GM21360 (cell line): ENCODE results near the gene SBDS.
"Not testable (repeated sequence)": the region's sequence is repeated elsewhere in the genome, so short reads cannot be mapped to it uniquely, and the experiment has no call there.

Experiments used
- ATAC-seq: cut with Tn5 transposase; IDR thresholded peaks from one replicate; pipeline ENCODE4 v1.9.1; 2021; ENCODE audit warnings: mild to moderate bottlenecking, moderate library complexity; ENCODE audit not compliant: unreplicated experiment

The SBDS gene

DNA sequence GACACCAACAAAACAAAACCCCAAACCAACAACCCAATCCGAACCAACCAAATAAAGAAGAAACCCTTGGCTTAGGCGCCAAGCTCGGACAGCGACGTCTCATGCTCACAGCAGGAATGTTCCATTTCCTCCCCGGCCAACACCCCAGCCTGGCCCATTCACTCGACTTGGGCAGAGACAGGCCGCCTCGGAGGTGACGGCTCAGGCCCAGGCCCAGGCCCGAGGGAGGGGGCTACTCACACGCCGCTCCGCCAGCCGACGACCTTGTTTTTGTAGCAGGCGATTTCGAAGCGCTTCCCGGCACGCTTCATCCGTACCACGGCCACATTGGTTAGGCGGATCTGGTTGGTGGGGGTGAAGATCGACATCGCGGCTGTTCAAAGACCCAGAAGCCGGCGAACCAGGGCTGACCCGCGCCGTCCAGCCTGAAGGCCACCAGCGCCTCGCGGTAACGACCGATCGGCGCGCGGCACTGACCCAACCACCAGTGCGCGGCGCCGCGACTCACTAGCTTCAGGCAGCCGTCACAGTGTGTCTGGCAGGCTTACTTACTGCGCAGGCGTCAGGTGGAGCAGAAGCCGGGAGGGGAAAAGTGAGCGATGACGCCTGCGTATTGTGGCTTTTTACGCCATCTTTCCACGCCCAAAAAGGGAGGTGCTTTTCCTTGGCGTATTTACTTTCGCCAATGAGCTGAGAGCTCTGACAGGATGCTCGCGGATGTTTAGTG, at the start of gene SBDS:
Gene SBDS (minus strand): TSS at position 537 of the 727 bp plus-strand sequence. CDS start 169 bp downstream, at position 368.
- ATAC-seq: peak; percentile 63

DNA sequence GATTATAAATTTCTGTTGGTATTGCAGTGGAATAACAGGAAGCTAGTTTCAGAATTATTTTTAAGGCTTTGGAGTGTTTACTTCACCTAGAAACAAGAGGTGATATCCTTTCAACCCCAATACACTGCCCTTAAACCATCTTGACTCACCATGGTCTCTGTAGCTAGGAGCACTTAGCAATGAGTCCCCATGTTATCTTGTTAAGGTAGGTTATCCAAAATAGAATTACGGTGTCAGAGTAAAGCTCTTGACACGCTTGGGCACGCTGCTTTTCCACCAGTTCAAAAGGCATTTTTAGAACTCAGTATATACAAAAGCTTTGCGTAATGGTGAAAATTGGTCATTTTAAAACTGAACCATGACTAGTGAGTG, 48.2 kb upstream of the SBDS start:
- not testable (repeated sequence) for ATAC-seq

DNA sequence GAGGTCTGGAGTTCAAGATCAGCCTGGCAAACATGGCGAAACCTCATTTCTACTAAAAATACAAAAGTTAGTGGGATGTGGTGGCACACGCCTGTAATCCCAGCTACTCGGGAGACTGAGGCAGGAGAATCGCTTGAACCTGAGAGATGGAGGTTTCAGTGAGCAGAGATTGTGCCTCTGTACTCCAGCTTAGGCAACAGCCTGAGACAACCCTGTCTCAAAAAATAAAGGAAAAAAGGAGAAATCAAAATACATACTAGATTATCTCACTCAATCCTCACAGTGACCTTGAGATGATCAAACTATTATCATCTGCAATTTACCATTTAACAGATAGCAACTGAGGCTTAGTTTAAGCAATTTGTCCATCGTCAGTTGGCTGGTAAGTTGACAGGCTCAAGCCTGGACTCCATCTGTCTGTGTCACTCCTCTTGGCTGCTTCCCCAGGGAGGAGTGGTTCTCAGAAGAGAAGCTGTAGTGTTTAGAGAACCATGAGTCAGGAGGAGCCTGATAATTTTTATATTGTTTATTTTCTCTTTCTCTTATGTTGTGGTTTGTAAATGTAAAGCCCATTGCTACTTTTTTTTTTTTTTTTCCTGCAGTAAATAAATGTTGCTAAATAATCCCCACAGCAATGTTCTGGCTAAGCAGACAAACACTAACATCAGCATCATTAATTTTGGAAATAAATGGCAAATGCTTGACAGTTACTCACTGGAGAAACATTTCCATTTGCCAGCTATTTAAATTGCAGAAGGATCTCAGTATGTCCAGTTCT, 47.6 kb upstream of the SBDS start:
- not testable (repeated sequence) for ATAC-seq

DNA sequence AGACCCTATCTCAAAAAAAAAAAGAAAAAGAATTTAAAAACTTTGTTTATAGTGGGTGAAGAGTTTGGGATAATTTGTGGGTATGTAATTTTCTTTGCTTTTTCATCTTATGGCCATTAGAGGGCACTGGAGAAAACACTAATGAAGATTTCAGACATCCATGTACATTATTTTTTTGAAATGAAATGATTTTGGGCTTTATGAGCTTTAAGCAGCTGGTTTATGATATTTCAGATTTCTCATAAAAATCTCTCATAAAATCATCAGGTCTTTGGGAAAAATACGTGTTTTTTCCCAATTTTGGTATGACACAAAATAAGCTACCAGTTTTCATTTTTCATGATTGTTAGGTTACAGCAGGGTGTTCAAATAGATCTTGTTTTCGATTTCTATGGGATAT, 45.4 kb upstream of the SBDS start:
- ATAC-seq: not testable (repeated sequence)

DNA sequence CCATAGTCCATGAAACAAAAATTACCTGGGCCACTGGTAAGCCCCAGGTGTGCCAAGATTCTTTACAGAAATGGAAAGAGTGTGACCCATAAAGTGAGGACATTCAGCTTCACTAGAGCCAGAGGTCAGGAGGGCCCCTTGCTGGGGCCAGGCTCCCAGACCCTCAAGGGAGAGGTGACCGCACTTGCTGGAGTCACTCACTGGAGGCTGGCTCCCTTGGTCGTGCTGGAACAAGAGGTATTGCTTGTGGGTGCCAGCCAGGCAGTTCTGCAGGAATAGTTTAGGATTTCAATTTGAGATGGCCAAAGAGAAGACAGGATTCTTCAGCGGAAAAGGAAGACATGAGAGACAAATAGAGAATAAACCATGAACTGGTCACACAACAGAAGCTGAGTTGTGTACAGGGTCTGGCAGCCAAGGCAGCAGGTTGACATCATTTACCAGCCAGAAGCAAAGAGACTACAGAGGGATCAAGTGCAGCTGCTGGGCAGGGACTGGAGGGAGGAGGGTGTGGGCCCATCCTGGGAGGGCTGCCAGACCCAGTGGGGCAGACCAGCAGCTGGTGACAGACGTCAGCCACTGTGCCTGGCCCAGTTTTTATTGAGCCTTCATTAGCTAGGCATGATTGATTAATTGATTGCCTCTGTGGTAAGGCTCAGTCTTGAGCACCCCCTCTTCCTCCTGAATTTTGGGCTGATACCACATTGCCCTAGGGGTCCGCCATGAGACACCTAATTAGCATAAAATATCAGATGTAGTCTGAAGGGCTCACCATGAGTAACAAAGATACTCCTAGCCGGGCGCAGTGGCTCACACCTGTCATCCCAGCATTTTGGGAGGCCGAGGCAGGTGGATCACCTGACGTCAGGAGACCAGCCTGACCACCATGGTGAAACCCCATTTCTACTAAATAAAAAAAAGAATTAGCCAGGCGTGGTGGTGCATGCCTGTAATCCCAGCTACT, 41.3 kb upstream of the SBDS start:
- not testable (repeated sequence) for ATAC-seq

DNA sequence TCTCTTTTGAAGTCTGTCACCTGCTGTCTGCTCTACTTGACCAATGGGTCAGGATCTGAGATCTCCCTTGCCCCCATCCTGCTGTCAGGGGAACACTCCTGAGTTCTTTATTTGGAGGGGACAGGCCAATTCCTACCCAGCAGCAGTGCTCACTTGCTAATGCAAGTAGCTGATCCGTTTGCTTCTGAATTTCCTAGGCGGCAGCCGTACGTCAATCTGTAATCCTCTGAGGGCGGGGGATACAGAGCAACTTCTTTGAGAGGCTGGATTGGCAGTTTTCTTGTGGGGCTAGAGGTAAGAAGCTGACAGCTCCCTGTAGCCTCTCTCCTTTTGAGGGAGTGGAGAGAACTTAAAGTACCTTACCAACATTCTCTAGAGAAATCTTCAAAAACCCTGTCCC, 37.9 kb upstream of the SBDS start:
- no peak for ATAC-seq

DNA sequence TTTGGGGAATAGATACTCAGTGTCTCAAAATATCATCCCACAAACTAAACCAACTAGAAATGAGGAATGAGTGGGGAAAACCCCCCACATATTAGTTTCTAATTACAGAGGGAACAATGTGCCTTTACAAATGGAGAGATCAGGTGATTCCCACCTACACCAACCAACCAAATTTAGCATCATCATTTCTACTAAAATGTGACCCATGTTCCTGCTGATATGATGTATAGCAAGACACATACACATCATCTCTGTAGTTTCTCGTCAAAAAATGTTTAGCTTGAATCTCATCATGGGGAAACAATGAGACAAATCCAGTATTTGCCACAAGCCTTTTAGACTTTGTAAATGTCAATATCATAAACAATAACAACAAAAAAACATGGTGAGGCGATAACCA, 36.3 kb upstream of the SBDS start:
- not testable (repeated sequence) for ATAC-seq

DNA sequence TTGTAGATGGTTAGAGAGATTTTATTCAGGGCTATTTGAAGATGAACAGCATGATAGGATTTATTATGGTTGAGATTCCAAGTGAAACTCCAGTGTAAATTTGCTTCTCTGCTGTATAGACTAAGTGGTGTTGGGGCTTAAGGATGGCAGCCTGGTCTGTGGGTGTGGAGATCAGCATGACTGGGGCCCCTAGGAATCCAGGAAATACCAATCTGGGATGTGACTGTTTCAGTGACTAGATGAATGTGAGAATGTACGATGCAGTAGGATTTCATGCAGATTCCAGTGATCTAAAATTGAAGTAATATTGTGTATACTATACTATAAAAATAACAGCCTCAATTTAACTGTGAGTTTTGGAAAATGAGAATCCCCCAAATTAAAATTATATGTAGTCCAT, 30.1 kb upstream of the SBDS start:
- ATAC-seq: not testable (repeated sequence)

DNA sequence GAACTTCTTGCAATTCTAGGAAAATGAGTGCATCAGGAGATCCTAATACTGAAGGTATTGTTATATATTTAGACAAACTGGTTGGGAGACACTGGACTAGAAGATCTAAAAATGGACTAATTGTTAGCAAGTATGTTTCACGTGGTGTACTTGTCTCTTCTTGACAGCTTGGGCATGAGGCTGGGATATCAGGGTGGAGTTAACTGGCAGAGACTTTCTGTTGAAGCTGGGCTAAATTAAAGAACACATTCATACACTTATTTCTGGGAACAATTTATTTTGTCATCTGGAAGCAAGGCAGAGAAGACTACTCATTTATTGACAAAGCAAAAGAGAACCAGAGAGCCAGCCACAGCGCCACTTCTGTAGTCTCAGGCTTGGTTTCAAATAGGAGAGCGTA, 27.1 kb upstream of the SBDS start:
- ATAC-seq: no peak

DNA sequence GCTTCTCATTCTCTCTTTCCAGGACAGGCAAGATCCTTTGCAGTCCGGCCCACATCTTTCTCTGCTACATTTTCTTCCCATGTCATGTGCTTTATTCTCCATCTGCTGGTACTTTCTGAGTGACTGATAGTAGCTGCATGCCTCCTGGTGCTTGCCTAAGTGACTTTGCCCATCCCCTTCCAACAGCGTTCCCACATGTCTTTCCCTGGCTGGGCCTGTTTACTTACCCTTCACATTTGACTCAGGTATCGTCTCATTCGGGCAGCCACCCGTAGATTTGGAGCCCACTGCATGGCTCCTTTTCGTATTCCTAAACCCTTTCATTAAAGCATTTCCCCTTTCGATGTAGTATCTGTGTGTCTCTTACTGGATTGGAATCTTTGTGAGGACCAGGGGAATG, 25.9 kb upstream of the SBDS start:
- no peak for ATAC-seq

DNA sequence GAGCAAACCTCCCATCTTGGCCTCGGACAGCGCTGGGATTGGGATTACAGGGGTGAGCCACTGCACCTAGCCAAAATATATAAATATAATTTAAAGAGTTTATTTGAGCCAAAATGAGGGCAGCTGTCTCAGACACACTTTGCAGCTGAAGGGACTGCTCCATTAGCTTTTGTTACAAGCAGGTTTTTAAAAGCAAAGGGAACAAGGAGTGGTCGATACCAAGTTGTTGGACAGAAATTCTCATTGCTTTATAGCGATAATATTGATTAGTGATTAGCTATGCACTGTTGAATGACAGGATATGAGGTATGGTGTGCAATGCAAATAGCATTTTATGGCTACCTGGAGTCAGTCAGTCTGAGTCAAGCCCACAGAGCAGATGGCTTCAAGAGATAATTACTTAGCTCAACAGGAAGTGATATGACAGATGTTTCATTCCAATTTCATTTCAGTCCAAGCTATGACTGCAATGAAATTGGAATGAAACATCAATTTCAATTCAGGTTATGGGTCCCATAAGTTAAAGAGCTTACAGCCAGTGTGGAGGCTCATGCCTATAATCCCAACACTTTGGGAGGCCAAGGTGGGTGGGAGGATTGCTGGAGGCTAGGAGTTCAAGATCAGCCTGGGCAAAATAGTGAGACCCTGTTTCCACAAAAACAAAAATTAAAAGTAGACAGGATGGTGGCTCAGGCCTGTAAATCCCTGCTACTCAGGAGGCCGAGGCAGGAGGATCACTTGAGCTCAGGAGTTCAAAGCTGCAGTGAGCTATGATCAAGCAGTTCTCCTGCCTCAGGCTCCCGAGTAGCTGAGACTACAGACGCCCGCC, 24.4 kb upstream of the SBDS start:
- no peak for ATAC-seq

DNA sequence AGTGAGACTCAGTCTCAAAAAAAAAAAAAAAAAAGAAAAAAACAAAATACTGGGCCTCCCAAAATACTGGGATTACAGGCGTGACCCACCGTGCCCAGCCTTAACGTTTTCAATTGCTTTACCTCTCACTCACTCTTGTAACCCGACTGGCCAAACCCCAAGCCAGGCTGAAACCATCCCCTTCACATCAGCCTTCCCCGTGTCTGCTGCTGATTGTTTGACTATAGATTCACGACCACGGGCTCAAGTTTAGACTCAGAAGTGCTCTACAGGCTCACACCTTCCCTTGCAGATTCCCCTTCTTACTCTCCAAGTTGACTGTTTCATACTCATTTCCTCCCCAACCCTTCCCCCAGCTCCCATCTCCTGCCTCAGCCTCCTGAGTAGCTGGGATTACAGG, 23.6 kb upstream of the SBDS start:
- no peak for ATAC-seq

DNA sequence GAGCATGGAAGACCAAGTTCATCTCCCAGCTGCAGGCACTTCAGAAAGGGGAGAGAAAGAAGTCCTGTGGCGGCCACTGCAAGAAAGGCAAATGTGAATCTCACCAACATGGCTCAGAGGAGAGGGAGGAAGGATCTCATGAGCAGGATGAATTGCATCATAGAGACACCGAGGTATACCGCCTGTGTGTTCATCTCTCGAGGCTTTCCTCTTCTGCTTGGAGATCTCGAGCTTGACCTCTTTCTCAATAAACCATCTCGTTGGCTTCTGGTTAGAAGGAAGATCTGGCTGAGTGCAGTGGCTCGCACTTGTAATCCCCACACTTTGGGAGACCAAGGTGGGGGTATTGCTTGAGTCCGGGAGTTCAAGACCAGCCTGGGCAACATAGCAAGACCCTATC, 22.6 kb upstream of the SBDS start:
- ATAC-seq: not testable (repeated sequence)

DNA sequence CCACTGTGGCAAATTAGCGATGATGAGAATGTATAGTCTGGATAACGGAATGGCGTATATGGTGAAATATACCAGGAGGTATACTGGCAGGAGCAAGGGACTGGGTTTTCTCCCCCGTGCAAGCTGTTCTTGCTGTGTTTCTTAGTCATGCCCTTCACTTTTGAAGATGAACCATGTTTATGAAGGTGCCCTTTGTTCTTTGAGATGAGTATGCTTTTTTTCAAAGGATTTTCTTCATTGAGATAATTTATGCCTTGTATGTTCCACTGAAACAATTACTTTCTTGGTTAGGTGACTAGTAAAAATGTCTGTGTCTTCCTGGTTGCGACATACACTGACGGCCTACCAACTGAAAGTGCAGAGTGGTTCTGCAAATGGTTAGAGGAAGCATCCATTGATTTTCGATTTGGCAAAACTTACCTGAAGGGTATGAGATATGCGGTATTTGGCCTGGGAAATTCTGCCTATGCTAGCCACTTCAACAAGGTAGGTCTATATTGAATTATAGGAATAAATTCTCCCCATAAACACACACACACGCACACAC, 18.8 kb upstream of the SBDS start:
- not testable (repeated sequence) for ATAC-seq

DNA sequence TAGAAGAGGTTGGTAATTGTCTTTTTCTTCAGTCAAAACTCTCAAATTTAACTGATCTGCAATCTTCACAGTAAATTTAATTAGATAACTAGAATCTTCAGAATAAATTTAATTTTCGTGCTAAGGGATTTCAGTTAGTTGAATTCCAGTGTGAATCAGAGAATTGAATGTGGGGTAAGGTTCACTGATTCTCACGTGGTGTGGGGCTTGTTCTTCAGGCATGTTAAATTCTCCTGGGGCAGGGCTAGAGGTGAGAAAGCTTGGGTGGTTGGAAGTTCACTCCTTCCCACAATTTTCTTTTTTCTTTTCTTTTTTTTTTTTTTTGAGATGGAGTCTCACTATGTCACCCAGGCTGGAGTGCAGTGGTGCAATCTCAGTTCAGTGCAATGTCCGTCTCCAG, 14.3 kb upstream of the SBDS start:
- not testable (repeated sequence) for ATAC-seq

DNA sequence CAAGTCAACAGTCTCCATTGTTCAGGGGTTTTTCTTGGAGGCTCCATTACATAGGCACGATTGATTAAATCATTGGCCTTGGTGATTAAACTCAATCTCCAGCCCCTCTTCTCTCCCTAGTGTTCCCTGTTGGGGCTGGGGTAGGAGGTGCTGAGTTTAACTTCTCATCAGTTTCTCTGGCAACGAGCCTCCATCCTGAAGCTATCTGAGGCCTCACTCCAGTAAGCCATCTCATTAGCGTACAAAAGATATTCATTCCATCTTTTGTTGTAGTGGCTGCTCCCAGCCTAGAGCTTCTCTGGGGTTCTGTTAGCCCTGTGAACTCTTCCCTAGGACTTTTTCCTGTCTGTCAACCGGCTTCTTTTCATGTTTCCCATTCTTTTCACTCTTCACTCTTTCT, 12.9 kb upstream of the SBDS start:
- no peak for ATAC-seq

DNA sequence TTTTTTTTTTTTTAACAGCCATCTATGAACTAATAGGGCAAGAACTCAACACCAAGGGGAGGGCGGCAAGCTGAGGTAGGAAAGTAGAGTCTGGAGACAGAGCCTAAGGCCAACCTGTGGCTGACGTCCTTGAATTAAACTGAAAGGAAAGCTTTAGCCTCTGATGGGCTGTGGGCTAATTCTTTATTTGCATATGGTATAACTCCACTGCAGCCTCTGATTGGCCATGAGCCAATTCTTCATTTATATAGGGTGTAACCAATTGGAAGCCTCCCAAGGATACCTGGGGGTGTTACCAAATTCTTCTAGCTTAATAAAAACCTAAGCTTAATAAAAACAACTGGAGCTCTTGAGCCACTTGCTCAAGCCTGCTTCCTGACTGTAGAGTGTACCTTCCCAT, 11.6 kb upstream of the SBDS start:
- ATAC-seq: no peak

DNA sequence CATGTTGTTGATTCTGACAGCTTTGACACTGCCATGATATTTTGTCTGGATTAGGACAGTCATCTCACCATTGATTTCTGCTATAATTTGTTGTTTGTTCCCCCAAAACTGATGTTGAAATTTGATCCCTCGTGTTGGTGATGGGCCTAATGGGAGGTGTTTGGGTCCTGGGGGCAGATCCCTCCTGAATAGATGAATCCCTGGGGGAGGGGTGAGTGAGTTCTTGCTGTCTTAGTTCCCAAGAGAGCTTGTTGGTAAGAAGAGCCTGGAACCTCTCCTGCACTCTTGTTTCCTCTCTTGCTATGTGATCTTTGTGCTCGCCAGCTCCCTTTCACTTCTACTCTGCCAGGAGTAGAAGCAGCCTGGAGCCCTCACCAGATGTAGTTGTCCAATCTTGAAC, 8.8 kb upstream of the SBDS start:
- not testable (repeated sequence) for ATAC-seq

DNA sequence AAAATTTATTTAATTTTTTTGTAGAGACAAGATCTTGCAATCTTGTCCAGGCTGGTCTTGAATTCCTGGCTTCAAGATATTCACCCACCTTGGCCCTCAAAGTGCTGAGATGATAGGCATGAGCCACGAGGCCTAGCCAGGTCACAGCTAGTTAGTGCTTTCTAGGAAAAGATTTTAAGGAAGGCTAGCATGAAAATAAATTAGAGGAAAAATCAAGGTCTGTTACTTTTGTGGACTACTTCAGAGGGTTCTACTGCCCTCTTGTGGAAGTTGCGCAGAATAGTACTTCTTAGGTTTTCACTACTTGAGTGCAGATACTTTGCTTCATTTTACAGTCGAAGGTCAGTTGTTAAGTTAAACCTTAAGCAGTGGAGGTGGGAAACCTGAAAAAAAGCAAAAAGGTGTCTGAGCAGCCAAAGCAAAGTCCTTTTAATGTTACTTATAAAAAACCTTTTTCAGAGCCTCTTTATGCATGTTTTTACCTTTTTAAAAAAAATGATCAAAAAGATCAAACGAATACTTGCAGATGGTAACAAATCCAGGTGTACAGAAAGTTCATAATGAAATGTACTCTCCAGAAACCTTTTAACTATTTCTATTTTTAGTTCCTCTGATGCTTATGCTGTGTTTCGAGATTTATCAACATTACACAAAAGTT, 5.3 kb upstream of the SBDS start:
- not testable (repeated sequence) for ATAC-seq
